Progenitor cell of endocrine pancreas (in vitro differentiated cells): ENCODE data around the gene ASB1. TPM values are rescaled to one million over a fixed set of nuclear protein-coding genes. Genes with fewer than 3 reads are reported as not detected.

ENCODE experiments used
- DNase-seq: peaks from one replicate; pipeline ENCODE4 v3.0.0; 2021; ENCODE audit warnings: low spot score; ENCODE audit not compliant: unreplicated experiment
- H3K27ac Mint-ChIP-seq: 2 replicates; pipeline ENCODE4 v1.8.0; 2021; ENCODE audit warnings: mild to moderate bottlenecking, moderate library complexity, mixed read lengths
- H3K27me3 Mint-ChIP-seq: 2 replicates; pipeline ENCODE4 v1.8.0; 2021; ENCODE audit warnings: mixed read lengths
- H3K36me3 Mint-ChIP-seq: 2 replicates; pipeline ENCODE4 v1.8.0; 2022; ENCODE audit warnings: mixed read lengths; ENCODE audit not compliant: insufficient read depth
- H3K4me1 Mint-ChIP-seq: 2 replicates; pipeline ENCODE4 v1.8.0; 2021; ENCODE audit warnings: low read depth, mixed read lengths
- H3K4me3 Mint-ChIP-seq: 2 replicates; pipeline ENCODE4 v1.8.0; 2021; ENCODE audit warnings: low read depth, mild to moderate bottlenecking, moderate library complexity, mixed read lengths
- H3K9me3 Mint-ChIP-seq: 2 replicates; pipeline ENCODE4 v1.8.0; 2021; ENCODE audit warnings: low read depth, mixed read lengths
- CTCF ChIP-seq: fragments of 200-600 bp; sonication (generic); IDR thresholded peaks from one replicate; pipeline ENCODE4 v1.5.0; 2021; ENCODE audit warnings: antibody characterized with exemption, mild to moderate bottlenecking; ENCODE audit not compliant: unreplicated experiment
- total RNA-seq: library from RNA; stranded (reverse); gene quantifications from 2 replicates; pipeline ENCODE4 v1.2.1, GENCODE V29; 2021

ASB1 gene
- total RNA-seq, 1 donor from 2014 or later, result 46.8 TPM

GRCh38 chr2:238431456-238431855, 4.7 kb downstream of the ASB1 start:
- TF ChIP-seq CTCF, result no peak
- no peak for DNase-seq
- Mint-ChIP-seq H3K36me3 (peaks cover 29% of the 10 kb centered on the region), H3K9me3 (peaks cover 6% of the 10 kb centered on the region), H3K27ac (peak overlapping the region; percentile 49), H3K4me3 (peak overlapping the region; percentile 29), H3K27me3 (no peaks in the 10 kb centered on the region), H3K4me1 (peaks cover 26% of the 10 kb centered on the region)

GRCh38 chr2:238433300-238433915, 6.7 kb downstream of the ASB1 start:
- Mint-ChIP-seq H3K36me3 (peaks cover 33% of the 10 kb centered on the region), H3K27ac (peak overlapping the region; percentile 18)
- TF ChIP-seq CTCF, result no peak

GRCh38 chr2:238433941-238434845, 7.5 kb downstream of the ASB1 start:
- peaks cover 6% of the 10 kb centered on the region for H3K9me3 Mint-ChIP-seq
- TF ChIP-seq CTCF, result no peak
- no peak for DNase-seq
- H3K27me3 Mint-ChIP-seq, result no peaks in the 10 kb centered on the region
- peak overlapping the region; percentile 66 for H3K27ac Mint-ChIP-seq
- no peak overlapping the region for H3K4me3 Mint-ChIP-seq
- H3K4me1 Mint-ChIP-seq, result peaks cover 21% of the 10 kb centered on the region
- H3K36me3 Mint-ChIP-seq, result peaks cover 35% of the 10 kb centered on the region

More at GRCh38 chr2:238433300-238433915, 6.7 kb downstream of the ASB1 start:
- Mint-ChIP-seq H3K9me3 (peaks cover 6% of the 10 kb centered on the region), H3K4me1 (peaks cover 19% of the 10 kb centered on the region), H3K27me3 (no peaks in the 10 kb centered on the region), H3K4me3 (no peak overlapping the region)
- no peak for DNase-seq

GRCh38 chr2:238434846-238435751, 8.4 kb downstream of the ASB1 start:
- Mint-ChIP-seq H3K27ac (no peak overlapping the region), H3K4me3 (no peak overlapping the region), H3K4me1 (peaks cover 27% of the 10 kb centered on the region), H3K36me3 (peaks cover 30% of the 10 kb centered on the region), H3K9me3 (peaks cover 5% of the 10 kb centered on the region), H3K27me3 (no peaks in the 10 kb centered on the region)
- TF ChIP-seq CTCF, result no peak
- no peak for DNase-seq

- H3K36me3 Mint-ChIP-seq, result peaks cover 24% of the 10 kb centered on the region
Measured at GRCh38 chr2:238435752-238436096, 9.0 kb downstream of the ASB1 start.

More at GRCh38 chr2:238435752-238436096, 9.0 kb downstream of the ASB1 start:
- H3K27me3 Mint-ChIP-seq, result no peaks in the 10 kb centered on the region
- no peak for TF ChIP-seq CTCF
- H3K4me3 Mint-ChIP-seq, result no peak overlapping the region
- peaks cover 29% of the 10 kb centered on the region for H3K4me1 Mint-ChIP-seq
- H3K9me3 Mint-ChIP-seq, result no peaks in the 10 kb centered on the region
- DNase-seq, result no peak
- H3K27ac Mint-ChIP-seq, result no peak overlapping the region
